GM19395 (cell line): ENCODE data around the gene CDS2.
A peak's percentile ranks its signal among the peaks of the same experiment; 100 is the strongest.

ENCODE experiments used
- ATAC-seq: cut with Tn5 transposase; IDR thresholded peaks from one replicate; pipeline ENCODE4 v1.9.1; 2021; ENCODE audit warnings: mild to moderate bottlenecking, moderate library complexity; ENCODE audit not compliant: unreplicated experiment

Gene CDS2

DNA sequence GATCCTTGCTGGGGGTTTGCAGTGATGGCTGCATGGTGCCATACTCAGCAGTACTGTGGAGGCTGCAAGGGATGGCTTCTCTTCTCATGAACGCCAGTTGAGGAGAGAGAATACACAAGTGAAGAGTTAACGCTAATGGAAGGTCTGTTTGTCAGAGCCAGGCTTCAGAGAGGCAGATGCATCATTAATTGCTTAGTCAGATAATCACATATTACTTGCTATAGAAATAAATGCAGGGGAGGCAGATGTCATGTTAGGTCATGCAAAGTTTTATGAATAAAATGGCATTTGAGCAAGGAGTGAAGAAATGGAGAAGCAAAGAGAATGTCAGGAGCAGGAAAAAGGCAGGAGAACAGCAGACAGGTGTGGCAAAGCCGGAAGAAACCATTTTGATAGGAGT, 51.2 kb downstream of the CDS2 start:
- ATAC-seq, result no peak

DNA sequence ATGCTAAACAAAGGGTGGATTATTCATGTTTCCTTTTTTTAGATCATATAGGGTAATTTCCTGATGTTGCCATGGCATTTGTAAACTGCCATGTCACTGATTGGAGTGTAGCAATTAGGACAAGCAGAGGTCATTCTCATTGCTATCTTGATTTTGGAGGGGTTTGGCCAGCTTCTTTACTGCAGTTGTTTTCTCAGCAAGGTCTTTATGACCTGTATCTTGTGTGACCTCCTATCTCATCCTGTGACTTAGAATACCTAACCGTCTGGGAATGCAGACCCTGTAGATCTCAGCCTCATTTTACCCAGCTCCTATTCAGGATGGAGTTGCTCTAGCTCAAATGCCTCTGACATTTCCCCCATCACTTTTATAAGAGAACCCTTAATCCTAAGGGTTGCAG, 53.6 kb downstream of the CDS2 start:
- no peak for ATAC-seq

DNA sequence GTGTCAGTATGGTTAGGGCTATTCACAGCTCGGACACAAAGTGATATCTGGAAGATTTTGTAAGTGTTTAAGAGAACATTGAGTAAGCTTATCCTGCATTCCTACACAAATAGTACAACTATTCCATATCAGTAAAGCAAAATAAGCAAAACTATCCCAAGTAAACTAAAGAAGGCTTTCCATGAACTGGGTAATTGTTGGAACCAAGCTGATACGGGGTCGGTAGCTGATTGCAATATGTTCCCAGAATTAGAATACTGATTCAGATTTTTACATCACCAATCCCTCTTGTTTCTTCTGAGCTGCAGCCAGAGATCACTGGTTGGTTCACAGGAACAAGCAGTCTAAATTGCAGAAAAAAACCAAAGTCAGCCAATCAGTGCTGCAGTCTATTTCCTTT, 54.1 kb downstream of the CDS2 start:
- ATAC-seq, result no peak

DNA sequence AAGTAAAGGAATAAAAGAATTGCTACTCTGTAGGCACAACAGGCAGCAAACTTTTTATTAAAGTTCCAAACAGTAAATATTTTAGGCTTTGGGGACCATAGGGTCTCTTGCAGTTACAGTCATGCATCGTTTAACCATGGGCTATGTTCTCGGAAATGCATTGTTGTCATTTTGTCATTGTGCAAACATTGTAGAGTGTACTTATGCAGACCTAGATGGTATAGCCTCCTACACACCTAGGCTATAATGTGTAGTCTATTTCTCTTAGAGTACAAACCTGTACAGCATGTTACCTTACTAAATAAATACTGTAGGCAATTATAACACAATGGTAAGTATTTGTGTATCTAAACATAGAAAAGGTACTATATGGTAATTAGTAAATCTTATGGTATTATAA, 54.7 kb downstream of the CDS2 start:
- no peak for ATAC-seq

DNA sequence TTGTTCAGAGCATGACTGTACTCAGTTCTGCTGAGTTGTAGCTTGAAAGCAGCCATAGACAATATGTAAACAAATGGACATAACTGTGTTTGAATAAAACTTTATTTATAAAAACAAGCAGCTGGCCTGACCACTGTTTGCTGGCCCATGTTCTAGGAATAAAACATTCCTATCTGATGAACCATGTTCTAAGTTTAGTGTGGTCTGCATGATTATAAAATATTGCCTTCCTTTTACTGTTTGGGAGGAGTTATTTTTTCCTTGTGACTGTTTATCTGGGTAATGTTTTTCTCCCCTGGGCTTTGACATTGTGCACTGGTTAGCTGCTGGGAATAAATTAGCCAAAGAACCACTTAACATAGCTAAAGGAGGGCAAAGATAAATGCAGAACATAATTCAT, 55.1 kb downstream of the CDS2 start:
- no peak for ATAC-seq

DNA sequence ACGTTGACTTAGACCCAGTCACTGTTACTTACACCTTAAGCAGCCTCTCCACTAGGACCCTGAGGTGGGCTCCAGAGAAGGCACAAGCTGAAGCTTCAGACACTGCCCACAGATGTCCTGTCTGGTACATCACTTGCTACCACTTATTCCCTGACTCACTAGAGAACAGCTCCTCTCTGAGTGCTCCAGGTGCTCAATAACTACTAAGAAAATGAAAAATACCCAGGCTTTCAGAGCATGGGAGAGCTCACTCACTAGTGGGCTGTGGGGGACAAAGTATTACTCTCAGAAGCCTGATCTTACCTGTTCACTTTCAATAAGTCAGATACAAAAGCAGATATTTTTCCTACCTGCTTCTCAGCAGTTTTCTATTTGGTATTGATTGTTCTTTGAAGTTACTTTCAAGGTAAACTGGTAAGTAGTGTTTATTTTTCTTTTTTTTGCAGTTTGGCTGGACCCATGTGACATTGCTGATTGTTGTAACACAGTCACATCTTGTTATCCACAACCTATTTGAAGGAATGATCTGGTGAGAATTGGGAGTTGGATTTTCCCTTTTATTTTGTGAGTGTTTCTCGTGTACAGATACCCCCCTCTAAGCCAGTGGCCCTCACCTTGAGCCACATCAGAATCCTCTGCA, 55.9 kb downstream of the CDS2 start:
- ATAC-seq, result no peak

DNA sequence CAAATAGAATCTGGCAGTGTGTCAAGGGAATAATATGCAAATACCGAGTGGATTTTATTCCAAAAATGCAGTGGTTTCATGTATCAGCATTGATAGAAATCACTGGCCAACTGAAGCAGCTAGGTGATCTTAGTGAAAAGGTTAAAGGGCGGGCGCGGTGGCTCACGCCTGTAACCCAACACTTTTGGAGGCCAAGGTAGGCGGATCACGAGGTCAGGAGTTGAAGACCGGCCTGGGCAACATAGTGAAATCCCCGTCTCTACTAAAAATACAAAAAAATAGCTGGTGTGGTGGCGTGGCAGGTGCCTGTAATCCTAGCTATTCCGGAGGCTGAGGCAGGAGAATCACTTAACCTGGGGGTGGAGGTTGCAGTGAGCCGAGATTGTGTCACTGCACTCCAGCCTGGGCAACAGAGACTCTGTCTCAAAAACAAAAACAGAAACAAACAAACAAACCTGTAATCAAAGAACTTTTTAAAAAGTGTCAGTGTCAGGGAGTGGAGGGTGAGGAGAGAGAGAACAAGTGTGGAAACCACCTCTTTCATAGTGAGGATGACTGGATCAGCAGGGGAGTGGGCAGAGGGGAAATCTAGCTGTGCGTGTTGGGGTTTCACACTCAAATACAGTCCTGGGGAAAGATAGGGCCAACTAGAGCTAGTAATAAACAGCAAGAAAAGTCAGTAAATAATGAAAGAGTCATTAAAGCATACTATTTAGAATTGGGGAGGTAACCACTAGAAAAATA, 57.1 kb downstream of the CDS2 start:
- no peak for ATAC-seq

DNA sequence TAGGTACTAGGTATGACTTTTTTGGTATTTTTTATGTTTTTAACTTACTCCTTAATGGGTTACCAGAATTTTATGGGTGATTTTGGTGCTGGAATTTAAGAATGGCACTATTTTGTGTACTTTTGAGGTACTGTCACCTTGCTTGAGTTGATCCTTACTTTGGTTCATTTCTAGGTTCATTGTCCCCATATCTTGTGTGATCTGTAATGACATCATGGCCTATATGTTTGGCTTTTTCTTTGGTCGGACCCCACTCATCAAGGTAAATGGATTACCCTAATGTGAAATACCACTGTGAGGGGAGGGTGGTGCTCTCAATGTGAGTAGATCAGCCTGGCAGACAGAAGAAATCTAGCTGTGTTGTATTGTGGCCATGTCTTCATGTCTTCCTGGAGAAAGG, 57.9 kb downstream of the CDS2 start:
- no peak for ATAC-seq

DNA sequence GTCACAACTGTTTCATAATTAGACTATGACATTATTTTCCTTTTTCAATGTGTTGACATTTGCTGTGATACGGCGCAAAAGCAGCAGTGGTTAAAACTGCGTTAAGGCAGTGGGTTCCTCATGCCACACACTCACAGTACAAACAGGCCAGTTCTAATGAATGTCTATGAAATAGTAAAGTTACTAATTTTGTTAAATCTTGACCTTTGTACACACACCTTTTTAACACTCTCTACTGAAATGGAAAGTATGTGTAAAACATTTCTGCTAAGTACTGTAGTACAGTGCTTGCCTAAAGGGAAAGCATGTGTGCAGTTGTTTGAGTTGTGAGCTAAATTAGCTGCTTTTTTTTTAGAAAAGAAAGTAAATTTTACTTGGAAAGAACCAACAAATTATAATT, 60.3 kb downstream of the CDS2 start:
- ATAC-seq, result no peak

DNA sequence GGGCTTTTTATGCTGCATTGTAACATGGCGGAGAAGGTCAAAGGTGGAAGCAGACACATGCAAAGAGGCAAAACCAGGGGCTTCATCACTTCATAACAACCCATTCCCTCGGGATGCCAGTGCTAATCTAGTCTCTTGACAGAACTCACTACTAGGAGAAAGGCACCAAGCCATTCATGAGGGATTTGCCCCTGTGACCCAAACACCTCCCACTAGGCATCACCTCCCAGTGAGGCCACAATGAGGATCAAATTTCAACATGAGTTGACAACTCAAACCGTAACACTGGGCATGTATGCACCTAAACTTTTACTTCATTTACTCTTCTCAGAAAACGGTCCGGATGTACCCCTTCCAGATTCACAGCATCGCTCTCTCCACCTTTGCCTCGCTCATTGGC, 61.9 kb downstream of the CDS2 start:
- no peak for ATAC-seq

DNA sequence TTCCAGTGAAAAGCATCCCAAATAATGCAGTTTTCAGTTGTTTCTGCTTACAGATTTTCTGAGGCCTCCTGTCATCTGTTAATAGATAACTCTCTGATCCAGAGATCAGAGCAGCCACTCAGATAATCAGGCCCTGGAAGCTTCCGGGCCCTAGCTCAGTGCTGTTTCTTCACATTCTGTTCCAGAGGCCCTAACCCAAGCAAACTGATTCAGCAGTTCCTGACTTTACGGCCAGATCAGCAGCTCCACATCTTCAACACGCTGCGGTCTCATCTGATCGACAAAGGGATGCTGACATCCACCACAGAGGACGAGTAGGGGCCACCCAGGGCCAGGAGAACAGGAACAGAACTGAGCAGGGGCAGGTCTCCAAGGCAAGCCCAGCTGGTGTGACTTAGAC, 63.1 kb downstream of the CDS2 start:
- no peak for ATAC-seq

DNA sequence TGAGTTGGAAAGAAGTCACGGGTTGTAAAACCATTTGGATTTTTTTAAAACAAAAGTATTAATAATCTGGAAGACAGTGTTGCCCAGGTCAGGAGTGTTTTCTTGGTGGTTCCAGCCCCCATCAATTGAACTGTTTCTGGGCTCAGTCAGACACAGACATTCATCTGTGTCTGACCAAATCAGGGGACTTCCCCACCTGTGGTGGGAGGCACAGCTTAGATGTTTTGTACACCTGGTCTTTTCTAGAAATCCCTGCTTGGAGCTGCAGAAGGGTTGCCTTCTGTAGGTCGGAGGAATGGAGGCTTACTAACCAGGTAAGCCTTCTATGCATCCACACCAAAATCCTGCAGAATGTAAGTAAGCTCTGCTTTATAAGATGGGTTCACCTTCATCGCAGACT, 63.6 kb downstream of the CDS2 start:
- ATAC-seq, result no peak

DNA sequence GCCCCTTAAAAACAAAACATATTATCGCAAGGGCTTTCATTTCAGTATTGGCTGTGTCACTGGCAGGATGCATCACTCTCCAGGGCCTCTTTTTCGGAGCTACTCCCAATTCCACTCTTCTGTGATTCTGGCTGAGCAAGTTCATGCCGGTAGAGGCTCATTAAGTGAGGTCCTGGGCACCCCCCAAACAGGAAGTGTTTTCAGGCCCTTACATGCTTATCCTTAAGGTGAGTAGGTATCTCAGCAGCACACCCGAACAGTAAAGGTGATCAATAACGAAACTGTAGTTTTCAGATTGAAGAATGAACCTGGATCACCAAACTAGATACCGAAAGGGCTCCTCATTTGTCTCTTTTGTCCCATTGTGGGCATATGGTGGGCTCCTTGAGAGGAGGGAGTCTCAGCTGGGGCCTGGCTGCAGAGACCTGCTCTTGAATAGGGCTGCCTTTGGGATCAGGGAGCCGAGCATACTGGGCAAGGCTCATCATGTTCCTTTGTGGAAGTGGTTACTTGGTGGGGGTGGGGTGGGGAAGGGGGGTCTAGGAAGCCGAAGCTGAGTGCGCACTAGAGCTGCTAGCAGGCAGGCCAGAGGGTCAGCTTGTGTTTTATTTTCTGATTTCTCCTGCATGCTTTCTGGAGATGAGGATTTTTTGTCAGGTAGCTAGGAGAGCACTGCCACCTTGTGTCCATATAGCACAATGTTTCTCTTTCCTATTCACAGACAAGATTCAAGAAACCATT, 65.2 kb downstream of the CDS2 start:
- no peak for ATAC-seq

DNA sequence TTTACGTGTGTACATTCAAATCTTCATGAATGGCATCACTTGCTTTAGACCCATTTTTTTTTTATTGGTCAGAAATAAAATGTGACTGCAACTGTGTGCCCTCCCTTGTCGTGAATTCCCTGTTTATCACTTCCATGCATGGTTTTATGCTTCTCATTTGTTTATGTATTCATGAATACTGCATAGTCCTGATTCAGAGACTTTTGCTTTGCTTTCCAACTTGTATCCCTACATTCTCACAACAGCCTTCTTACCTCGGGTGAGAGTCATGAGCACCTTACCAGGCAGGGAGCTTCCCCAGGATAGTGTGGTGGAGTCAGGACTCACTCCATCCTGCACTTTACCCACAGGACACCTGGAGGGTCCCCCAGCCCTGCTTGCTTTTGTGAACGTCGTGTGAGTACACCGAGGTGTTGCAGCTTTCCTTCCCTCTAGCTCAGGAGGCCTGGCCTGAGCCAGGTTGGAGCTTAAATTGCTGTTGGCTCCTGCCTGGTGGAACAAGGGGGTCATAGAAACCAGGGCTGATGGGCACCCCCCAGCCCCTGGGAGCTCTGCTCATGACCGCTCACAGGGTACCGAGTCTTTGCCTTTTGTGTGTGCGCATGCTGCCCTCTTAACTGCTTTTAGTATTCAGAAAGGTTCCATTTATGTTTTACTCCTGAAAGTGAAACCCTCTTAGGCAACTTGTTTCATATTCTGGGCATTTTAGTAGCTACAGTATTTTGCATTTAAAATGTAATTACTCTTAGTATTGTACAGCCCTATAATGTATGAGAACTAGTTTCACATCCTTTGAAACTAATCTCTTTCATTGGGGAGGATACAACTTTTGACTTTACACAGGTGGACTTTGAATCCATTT, 66.0 kb downstream of the CDS2 start:
- peak; percentile 67 for ATAC-seq

DNA sequence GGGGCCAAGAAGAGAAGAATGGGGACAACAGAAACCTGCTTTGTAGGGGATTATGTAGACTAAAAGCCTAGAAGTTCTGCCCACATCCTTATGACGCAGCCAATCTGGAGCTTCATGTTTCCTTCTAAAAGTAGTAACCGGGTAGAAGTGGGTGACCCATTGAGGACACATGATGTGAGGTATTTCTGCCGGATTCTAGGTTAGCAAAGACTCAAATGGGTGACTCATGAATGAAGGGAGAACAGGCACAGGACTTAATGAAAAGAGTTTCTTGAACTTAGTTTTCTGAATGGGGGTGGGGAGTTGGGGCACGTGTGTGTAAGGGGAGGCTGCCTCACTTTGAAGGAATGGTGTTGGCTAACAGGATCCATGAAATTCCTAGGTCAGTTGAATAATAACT, 68.8 kb downstream of the CDS2 start:
- ATAC-seq, result no peak

DNA sequence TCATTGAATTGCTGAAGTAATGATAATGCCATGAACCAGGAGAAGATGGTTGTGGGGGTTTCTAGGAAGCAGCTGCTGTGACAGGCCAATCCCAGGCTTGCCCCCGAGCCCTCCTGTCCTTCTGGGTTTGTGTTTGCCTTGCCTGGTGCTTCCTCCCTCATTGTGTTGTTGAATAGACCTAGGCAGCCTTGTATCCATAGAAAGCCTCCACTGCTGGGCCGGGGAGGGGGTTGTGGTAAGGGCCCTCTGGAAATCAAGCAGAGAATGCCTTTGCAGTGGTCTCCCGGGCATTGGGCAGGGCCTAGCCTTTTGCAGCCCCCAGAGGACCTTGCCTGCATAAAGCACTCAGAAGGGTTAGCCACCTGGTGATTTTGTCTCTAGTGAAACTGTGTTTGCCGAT, 69.3 kb downstream of the CDS2 start:
- no peak for ATAC-seq

DNA sequence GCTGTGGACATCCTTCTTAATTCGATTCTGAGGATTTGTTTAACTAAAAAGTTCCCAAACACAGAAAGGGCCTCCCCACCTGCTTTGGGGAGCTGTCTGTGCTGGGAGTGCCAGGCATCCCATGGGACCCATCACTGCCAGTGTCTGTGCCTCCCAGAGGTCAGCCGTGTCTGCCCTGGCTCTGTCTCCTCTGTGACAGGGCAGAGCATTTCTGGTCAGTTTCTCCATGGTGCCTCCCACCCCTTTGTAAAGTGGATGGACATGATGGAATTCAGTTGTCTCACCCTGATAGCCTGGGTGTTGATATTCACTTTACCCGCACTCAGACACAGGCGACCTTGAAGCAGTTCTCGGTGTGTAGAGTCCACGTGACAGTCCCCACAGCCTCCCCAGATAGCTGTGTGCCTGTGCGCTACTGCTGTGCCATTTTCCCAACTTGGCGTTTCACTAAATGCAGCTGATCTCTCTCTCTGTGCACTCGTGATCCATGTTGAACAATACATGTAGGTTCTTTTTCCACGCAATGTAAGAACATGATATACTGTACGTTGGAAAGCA, 70.5 kb downstream of the CDS2 start:
- ATAC-seq, result no peak

DNA sequence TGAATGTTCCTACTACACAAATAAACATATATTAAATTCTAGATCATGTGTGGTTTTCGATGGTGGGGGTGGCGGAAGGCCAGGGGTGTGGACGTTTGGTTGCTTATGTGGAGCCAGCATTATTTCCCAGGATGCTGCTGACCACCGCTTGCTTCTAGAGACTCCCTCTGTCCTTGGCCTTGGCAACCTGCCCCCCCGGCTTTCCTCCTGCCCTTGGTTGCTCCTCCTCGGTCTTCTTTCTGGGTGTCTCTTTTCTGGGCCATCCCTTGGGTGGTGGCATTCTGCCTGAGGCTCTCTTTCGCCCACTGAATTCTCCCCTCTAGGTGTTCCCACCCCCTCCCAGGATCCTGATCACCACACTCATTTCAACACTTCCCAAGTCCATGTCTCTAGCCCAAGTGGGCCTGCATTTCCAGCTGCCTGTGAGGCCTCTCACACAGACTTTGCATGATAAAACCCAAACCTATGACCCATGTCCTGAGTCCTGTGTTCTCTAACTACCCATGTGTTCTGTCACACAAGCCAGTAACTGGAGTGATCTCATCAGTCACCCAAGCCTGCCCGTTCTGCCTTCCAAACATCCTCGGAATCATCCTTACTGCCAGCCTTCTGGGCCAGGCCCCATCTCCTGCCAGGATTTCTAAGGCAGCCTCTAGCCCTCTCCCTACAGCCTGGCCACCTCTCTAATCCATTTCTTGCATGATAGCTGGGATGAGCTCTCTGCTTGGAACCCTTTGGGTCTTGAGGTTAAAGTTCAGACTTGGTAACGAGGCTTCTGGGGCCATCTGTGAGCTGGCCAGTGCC, 71.2 kb downstream of the CDS2 start:
- no peak for ATAC-seq

DNA sequence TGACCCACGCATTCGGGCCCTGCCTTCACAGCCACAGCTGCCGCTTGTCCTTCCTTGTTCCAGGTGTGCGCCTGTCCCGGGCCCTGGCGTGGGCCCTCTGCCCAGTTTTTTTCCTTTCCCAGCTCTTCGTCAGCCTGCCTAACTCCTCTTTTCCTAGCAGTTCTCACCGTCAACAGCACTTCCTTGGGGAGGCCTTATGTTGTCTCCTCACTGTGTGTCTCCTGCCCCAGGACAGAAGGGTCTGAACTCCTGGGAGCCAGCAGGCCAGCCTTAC, 71.8 kb downstream of the CDS2 start:
- ATAC-seq, result no peak

DNA sequence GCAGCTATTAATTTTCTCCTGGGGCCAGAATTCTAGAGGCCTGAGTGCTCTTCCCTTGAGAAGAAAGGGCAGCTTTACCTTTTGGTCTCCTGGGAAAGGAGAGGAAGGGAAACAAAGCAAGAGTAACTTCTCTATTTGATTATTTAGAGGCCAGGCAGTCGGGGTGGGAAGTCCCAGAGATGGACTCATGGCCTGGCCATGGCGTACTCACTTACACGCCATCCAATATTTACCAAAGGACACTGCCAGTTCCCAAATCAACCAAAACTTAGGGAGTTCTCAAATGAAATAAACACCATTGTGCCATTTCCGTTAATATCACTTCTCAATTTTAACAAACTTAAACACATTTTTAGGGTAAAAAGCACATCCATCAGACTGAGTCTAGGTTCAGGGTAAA, 76.6 kb downstream of the CDS2 start:
- ATAC-seq, result no peak
